ENCODE results near the gene REPS1.

The REPS1 gene

DNA sequence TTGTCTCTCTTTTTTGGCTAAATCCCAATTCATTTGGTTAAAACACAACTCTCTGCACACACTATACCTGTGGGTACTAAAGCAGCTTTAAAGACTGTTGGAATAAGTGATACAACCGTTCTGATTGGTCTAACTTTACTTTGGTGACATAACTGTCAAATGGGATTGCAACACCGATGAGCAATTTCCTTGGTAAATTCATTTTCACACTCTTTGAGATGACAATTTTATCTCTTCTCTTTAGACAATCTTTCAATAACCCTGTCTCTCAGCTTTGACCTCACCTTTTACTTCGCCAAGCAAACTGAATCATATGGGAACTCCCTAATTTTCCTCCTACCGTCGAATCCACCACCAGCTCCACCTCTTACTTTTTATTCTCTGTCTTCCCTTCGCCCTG lies 131.4 kb downstream of the REPS1 start:
- no peak for DNase-seq (ENCODE audit: low read depth in 2 of 2)
